SK-N-SH treated with all-trans-retinoic acid at 6 μM for 48 hours (cell line): ENCODE measurements around the gene NHS.

Source experiments
- CSDC2 ChIP-seq: fragments of 250-450 bp; sonication (Bioruptor Pico); IDR thresholded peaks from 2 replicates; pipeline ENCODE4 v1.5.0; 2020; ENCODE audit warnings: mild to moderate bottlenecking, moderate library complexity
- OSR1 ChIP-seq: fragments of 250-450 bp; sonication (Bioruptor Pico); IDR thresholded peaks from 2 replicates; pipeline ENCODE4 v1.8.0; 2022; ENCODE audit warnings: moderate library complexity, mild to moderate bottlenecking, inconsistent platforms
- RARB ChIP-seq: fragments of 250-450 bp; sonication (Bioruptor Pico); IDR thresholded peaks from 2 replicates; pipeline ENCODE4 v1.8.0; 2021; ENCODE audit warnings: mild to moderate bottlenecking, moderate library complexity
- SNAI2 ChIP-seq: fragments of 250-450 bp; sonication (Bioruptor Pico); IDR thresholded peaks from 2 replicates; pipeline ENCODE4 v1.5.0; 2020; ENCODE audit warnings: mild to moderate bottlenecking, moderate library complexity
- TCF4 ChIP-seq: fragments of 250-450 bp; sonication (Bioruptor Pico); IDR thresholded peaks from 2 replicates; pipeline ENCODE4 v1.8.0; 2021; ENCODE audit warnings: mild to moderate bottlenecking, moderate library complexity, borderline replicate concordance
- ZC3H10 ChIP-seq: fragments of 250-450 bp; sonication (Bioruptor Pico); IDR thresholded peaks from 2 replicates; pipeline ENCODE4 v1.5.1; 2021; ENCODE audit warnings: mild to moderate bottlenecking, moderate library complexity
- ZFP3 ChIP-seq: fragments of 250-450 bp; sonication (Bioruptor Pico); IDR thresholded peaks from 2 replicates; pipeline ENCODE4 v1.5.0; 2020; ENCODE audit warnings: mild to moderate bottlenecking, moderate library complexity
- ZFP30 ChIP-seq: fragments of 450-650 bp; formaldehyde crosslinking; IDR thresholded peaks from 2 replicates; pipeline ENCODE4 v1.5.0; 2022; ENCODE audit warnings: mild to moderate bottlenecking, moderate library complexity
- ZNF70 ChIP-seq: fragments of 450-650 bp; formaldehyde crosslinking; IDR thresholded peaks from 2 replicates; pipeline ENCODE4 v1.5.0; 2020; ENCODE audit warnings: mild to moderate bottlenecking, moderate library complexity
- ZNF8 ChIP-seq: fragments of 450-650 bp; formaldehyde crosslinking; IDR thresholded peaks from 2 replicates; pipeline ENCODE4 v1.5.0; 2020; ENCODE audit warnings: mild to moderate bottlenecking, moderate library complexity
- TF ChIP-seq, protein P1 (sequence below): fragments of 250-450 bp; sonication (Bioruptor Pico); IDR thresholded peaks from 2 replicates; pipeline ENCODE4 v1.5.0; 2020; ENCODE audit warnings: mild to moderate bottlenecking, moderate library complexity
- TF ChIP-seq, protein P2 (sequence below): fragments of 250-450 bp; sonication (Bioruptor Pico); IDR thresholded peaks from 2 replicates; pipeline ENCODE4 v1.8.0; 2020; ENCODE audit warnings: mild to moderate bottlenecking, moderate library complexity, borderline replicate concordance

DNA sequence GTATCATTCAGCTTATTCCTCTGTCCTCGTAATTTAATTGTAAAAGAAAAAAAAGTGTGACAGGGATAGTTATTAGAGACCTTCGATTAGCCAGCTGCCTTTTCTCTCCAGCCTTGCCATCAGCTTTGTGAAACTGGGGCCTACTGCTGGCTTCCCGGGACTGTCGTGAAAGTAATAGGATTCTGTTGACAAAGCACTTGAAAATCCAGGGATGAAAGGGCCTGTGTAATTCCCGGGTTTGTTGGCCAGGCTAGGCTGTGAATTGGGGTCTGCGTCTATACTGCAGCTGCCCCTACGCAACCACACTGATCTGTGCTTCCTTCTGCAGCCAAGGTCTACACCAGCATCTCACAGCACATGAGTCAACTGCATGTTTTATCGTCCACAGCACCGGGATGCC, 241.9 kb downstream of the NHS start:
- TF ChIP-seq ZNF8 (CRISPR knock-in tag) (no peak), CSDC2 (no peak), ZFP30 (no peak), SNAI2 (CRISPR knock-in tag) (no peak), ZFP3 (no peak), ZC3H10 (CRISPR knock-in tag) (no peak), RARB (CRISPR knock-in tag) (no peak), OSR1 (no peak), ZNF70 (CRISPR knock-in tag) (no peak), TCF4 (CRISPR knock-in tag) (no peak)
- TF ChIP-seq, protein P1, sequence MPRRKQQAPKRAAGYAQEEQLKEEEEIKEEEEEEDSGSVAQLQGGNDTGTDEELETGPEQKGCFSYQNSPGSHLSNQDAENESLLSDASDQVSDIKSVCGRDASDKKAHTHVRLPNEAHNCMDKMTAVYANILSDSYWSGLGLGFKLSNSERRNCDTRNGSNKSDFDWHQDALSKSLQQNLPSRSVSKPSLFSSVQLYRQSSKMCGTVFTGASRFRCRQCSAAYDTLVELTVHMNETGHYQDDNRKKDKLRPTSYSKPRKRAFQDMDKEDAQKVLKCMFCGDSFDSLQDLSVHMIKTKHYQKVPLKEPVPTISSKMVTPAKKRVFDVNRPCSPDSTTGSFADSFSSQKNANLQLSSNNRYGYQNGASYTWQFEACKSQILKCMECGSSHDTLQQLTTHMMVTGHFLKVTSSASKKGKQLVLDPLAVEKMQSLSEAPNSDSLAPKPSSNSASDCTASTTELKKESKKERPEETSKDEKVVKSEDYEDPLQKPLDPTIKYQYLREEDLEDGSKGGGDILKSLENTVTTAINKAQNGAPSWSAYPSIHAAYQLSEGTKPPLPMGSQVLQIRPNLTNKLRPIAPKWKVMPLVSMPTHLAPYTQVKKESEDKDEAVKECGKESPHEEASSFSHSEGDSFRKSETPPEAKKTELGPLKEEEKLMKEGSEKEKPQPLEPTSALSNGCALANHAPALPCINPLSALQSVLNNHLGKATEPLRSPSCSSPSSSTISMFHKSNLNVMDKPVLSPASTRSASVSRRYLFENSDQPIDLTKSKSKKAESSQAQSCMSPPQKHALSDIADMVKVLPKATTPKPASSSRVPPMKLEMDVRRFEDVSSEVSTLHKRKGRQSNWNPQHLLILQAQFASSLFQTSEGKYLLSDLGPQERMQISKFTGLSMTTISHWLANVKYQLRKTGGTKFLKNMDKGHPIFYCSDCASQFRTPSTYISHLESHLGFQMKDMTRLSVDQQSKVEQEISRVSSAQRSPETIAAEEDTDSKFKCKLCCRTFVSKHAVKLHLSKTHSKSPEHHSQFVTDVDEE (CRISPR knock-in tag) = no peak
- TF ChIP-seq, protein P2, sequence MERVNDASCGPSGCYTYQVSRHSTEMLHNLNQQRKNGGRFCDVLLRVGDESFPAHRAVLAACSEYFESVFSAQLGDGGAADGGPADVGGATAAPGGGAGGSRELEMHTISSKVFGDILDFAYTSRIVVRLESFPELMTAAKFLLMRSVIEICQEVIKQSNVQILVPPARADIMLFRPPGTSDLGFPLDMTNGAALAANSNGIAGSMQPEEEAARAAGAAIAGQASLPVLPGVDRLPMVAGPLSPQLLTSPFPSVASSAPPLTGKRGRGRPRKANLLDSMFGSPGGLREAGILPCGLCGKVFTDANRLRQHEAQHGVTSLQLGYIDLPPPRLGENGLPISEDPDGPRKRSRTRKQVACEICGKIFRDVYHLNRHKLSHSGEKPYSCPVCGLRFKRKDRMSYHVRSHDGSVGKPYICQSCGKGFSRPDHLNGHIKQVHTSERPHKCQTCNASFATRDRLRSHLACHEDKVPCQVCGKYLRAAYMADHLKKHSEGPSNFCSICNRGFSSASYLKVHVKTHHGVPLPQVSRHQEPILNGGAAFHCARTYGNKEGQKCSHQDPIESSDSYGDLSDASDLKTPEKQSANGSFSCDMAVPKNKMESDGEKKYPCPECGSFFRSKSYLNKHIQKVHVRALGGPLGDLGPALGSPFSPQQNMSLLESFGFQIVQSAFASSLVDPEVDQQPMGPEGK (CRISPR knock-in tag) = no peak
